ENCODE data around the gene NMU. TPM values are rescaled to one million over a fixed set of nuclear protein-coding genes. Genes with fewer than 3 reads are reported as not detected.

The NMU gene
- total and polyA plus RNA-seq, 9 of the 15 experiments (the other 6 are each of a cell fraction or from before 2014, with no cell fraction given) = 73.8 to 846 (median 599) TPM

GRCh38 chr4:55671667-55672066 is 35.6 kb upstream of the NMU start (continued):
- TF ChIP-seq JUND (IDR thresholded peaks at IDR 0.05; ENCODE audit: borderline replicate concordance, low read depth, low read length) = no peak
- TF ChIP-seq JUND (tag; IDR thresholded peaks at IDR 0.05; ENCODE audit: borderline replicate concordance, low read depth, low read length) = no peak
- TF ChIP-seq, protein P1, sequence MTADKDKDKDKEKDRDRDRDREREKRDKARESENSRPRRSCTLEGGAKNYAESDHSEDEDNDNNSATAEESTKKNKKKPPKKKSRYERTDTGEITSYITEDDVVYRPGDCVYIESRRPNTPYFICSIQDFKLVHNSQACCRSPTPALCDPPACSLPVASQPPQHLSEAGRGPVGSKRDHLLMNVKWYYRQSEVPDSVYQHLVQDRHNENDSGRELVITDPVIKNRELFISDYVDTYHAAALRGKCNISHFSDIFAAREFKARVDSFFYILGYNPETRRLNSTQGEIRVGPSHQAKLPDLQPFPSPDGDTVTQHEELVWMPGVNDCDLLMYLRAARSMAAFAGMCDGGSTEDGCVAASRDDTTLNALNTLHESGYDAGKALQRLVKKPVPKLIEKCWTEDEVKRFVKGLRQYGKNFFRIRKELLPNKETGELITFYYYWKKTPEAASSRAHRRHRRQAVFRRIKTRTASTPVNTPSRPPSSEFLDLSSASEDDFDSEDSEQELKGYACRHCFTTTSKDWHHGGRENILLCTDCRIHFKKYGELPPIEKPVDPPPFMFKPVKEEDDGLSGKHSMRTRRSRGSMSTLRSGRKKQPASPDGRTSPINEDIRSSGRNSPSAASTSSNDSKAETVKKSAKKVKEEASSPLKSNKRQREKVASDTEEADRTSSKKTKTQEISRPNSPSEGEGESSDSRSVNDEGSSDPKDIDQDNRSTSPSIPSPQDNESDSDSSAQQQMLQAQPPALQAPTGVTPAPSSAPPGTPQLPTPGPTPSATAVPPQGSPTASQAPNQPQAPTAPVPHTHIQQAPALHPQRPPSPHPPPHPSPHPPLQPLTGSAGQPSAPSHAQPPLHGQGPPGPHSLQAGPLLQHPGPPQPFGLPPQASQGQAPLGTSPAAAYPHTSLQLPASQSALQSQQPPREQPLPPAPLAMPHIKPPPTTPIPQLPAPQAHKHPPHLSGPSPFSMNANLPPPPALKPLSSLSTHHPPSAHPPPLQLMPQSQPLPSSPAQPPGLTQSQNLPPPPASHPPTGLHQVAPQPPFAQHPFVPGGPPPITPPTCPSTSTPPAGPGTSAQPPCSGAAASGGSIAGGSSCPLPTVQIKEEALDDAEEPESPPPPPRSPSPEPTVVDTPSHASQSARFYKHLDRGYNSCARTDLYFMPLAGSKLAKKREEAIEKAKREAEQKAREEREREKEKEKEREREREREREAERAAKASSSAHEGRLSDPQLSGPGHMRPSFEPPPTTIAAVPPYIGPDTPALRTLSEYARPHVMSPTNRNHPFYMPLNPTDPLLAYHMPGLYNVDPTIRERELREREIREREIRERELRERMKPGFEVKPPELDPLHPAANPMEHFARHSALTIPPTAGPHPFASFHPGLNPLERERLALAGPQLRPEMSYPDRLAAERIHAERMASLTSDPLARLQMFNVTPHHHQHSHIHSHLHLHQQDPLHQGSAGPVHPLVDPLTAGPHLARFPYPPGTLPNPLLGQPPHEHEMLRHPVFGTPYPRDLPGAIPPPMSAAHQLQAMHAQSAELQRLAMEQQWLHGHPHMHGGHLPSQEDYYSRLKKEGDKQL (CRISPR knock-in tag; IDR thresholded peaks at IDR 0.05; ENCODE audit: borderline replicate concordance) = no peak
- TF ChIP-seq THRAP3 (IDR thresholded peaks at IDR 0.05; ENCODE audit: borderline replicate concordance) = no peak
- TF ChIP-seq, protein P2, sequence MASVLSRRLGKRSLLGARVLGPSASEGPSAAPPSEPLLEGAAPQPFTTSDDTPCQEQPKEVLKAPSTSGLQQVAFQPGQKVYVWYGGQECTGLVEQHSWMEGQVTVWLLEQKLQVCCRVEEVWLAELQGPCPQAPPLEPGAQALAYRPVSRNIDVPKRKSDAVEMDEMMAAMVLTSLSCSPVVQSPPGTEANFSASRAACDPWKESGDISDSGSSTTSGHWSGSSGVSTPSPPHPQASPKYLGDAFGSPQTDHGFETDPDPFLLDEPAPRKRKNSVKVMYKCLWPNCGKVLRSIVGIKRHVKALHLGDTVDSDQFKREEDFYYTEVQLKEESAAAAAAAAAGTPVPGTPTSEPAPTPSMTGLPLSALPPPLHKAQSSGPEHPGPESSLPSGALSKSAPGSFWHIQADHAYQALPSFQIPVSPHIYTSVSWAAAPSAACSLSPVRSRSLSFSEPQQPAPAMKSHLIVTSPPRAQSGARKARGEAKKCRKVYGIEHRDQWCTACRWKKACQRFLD (CRISPR knock-in tag; IDR thresholded peaks at IDR 0.05) = no peak
- TF ChIP-seq DMBX1 (CRISPR knock-in tag; IDR thresholded peaks at IDR 0.05; ENCODE audit: borderline replicate concordance) = no peak
- TF ChIP-seq BACH1 (tag; IDR thresholded peaks at IDR 0.05) = no peak
- peak in 1 of 2 experiments; percentile 74; a peak in 2 of 3 replicates for TF ChIP-seq CBX3 (IDR thresholded peaks at IDR 0.05; ENCODE audit: borderline replicate concordance in 1 of 2, low read length in 2 of 2)
- TF ChIP-seq DACH1 (IDR thresholded peaks at IDR 0.05; ENCODE audit: partially characterized antibody) = no peak
- peak; percentile 74 to 85 for TF ChIP-seq TRIM24 (IDR thresholded peaks at IDR 0.05)
- TF ChIP-seq, protein P3, sequence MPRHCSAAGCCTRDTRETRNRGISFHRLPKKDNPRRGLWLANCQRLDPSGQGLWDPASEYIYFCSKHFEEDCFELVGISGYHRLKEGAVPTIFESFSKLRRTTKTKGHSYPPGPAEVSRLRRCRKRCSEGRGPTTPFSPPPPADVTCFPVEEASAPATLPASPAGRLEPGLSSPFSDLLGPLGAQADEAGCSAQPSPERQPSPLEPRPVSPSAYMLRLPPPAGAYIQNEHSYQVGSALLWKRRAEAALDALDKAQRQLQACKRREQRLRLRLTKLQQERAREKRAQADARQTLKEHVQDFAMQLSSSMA (CRISPR knock-in tag; IDR thresholded peaks at IDR 0.05) = no peak
- TF ChIP-seq, protein P4, sequence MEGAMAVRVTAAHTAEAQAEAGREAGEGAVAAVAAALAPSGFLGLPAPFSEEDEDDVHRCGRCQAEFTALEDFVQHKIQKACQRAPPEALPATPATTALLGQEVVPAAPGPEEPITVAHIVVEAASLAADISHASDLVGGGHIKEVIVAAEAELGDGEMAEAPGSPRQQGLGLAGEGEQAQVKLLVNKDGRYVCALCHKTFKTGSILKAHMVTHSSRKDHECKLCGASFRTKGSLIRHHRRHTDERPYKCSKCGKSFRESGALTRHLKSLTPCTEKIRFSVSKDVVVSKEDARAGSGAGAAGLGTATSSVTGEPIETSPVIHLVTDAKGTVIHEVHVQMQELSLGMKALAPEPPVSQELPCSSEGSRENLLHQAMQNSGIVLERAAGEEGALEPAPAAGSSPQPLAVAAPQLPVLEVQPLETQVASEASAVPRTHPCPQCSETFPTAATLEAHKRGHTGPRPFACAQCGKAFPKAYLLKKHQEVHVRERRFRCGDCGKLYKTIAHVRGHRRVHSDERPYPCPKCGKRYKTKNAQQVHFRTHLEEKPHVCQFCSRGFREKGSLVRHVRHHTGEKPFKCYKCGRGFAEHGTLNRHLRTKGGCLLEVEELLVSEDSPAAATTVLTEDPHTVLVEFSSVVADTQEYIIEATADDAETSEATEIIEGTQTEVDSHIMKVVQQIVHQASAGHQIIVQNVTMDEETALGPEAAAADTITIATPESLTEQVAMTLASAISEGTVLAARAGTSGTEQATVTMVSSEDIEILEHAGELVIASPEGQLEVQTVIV (CRISPR knock-in tag; IDR thresholded peaks at IDR 0.05; ENCODE audit: borderline replicate concordance) = no peak
- TF ChIP-seq POLR3A (IDR thresholded peaks at IDR 0.05; ENCODE audit: borderline replicate concordance, extremely low read depth, insufficient read depth, insufficient read length) = no peak
- no peak for TF ChIP-seq XRCC5 (IDR thresholded peaks at IDR 0.05; ENCODE audit: low read depth, low read length)
- TF ChIP-seq ZNF41 (CRISPR knock-in tag; conservative IDR thresholded peaks at IDR 0.05) = no peak
- TF ChIP-seq TRIM28 (IDR thresholded peaks at IDR 0.05) = peak; percentile 95
- TF ChIP-seq EHMT2 (IDR thresholded peaks at IDR 0.05) = no peak

Measured in K562 (cell line).